GM18517 (cell line): ENCODE data around the gene CYB561.

Experiments used
- ATAC-seq: cut with Tn5 transposase; IDR thresholded peaks from one replicate; pipeline ENCODE4 v1.9.1; 2021; ENCODE audit warnings: mild to moderate bottlenecking, moderate library complexity; ENCODE audit not compliant: unreplicated experiment

The CYB561 gene

DNA sequence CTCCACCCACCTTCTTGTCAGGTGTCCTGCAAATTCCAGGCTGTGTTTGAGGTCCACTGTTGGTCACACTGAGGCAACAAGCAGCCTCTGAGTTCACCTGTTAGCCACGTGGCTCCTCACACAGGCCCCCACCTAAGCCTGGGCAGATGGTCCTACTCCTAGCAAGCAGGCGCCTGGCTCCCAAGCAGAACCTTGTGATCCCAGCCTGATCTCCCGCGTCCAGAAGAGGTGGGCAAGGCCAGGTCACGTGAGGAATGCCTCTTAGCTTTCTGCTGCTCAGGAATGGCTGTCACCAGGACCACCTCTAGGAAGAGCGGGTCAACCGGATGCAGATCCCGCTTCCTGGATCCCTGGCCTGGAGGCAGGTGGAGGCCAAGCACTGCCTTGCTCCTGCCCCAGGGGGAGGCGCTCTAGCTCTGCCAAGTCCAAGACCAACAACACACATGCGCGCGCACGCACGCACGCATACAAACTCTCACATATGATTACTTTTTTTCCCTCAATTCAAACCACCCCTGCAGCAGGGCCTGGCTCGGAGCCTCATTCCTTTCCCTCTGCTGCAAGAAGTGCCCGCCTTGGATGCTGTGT lies 9.5 kb downstream of the CYB561 start:
- no peak for ATAC-seq

DNA sequence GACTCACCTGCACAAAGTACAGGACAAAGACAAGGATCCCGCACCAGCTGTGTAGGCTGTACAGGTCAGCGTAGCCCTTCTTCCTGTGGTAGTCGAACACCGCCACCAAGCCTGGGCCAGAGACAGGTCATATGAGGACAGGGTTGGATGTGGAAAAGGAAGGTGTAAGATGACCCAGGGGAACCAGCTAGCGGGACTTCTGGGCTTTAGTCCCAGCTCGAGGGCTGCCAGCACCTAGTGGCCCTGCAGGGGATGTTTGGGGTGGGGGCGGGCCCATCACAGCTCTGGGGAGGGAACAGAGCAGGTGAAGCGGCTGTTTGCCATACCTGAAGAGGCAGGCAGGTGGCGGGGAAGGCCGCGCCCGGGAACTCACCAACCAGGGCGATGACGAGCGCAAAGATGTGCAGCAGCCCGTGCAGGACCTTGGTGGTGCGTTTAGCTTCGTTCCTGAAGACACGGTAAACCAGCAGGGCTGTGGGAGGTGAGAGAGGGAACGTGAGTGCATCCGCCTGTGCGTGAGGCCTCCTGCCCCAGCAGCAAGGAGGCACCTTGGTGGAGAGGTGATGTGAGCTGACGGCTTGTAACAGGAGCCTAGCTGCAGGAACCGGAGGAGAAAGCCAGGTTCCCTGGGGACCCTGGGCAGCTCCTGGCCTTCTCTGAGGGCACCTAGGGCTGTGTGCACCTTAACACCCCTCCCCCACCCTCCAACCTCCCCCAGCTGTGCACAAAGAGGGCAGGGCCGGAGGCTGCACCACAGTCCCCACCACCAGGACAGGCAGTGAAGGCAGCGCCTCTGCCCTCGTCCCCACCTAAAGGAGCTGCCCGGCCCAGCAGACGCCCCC lies 10.2 kb downstream of the CYB561 start:
- ATAC-seq: no peak

DNA sequence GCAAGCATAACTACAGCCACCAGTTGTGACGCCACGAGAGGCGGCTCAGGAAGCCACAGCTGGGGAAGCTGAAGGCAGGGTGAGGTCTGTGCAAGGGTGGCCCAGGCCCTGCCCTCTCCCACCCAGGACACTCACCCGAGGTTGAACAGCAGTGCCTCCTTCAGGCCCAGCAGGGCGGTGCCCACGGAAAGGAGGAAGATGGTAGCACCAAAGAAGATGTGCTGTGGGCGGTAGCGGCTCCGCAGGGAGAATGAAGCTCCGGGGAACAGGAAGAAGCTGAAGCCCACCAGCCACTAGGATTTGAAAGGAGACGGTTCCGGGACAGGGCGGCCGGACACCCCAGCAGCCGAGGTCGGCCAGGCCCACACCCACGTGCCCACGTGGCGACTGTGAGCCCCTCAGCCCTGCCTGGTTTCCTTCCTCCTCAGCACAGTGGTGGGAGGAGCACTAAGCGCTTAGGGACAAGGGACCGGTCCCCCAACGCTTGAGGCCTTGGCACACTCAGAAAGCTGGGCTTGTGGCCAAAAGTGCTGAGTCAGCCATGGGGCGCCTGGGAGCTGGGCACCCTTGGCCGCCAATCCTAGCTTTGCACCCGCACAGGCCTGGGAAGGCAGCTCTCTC lies 11.0 kb downstream of the CYB561 start:
- ATAC-seq: no peak

DNA sequence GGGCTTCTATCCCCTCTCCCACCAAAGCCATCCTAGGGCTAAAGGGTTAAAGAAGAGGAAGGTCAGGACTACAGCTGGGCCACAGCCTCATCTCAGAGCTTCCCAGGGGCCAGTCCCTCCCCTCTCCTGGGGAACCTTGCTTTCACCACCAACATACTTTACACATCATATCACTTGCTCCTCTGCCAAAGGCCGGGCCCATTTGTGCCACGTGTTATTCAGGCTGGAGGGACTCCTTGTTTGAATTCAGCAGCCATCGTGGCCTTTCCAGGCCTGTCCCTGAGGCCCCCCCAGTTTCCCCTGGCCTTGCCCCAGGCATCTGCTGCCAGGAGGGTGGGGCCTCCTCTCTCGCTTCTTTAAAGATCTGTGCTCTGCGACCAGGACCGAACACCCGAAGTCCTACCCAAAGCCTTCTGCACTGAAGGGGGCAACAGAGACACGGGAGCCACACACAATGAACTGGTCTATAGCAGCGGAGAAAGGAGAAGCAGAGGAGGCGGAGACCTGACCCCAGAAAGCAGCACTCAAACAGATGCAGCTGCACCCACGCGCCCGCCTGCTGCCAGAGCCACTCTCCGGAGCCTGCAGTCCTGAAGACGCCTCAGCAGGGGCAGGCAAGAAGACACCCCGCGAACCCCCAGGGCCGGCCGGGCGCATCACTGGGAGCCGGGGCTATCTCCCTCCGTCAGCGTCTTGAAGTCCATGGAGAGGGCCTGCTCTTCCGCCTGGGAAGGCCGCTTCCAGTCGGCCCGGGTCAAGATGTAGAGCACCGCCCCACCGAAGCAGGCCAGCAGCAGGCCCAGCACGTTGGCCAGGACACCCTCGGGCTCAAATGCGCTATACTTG lies 12.1 kb downstream of the CYB561 start:
- ATAC-seq: no peak

DNA sequence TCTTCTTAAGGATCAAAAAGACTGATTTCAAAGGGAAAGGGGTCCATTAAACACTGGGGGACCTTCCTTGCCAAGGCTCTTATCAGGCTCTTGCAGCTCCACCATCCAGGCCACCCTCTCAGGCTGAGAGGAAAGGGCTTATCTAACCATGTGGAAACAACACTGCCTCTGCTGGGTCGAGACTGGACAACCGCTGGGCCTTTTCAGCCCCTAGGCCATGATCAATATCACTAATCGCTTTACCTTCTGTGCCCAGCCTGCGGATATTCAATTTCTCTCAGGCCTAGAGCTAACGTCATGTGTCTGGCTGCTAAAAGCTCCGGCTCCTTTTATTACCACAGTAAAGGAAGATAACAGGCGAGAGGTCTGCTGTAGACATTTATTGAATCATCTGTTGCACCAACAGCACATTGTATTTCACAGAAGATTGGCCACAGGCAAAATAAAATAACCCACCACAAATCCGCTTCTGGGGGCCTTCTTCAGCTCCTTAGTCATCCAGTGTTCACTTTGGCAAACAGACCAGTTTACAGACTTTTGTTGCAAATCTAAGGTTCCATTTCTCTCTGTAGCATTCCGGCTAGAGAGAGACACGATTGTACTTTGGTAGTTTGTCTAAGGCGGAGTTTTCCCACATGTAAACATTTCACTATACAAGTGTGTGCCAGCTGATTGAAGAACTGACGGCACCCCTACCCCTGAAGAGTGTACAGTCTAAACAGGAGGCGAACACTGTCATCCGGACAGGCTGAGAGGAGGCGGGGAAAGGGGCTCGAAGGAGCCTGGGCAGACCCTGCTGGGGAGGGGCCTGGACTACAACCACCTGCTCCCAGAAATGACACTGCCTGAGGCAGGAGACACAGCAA lies 13.9 kb downstream of the CYB561 start:
- ATAC-seq: no peak

DNA sequence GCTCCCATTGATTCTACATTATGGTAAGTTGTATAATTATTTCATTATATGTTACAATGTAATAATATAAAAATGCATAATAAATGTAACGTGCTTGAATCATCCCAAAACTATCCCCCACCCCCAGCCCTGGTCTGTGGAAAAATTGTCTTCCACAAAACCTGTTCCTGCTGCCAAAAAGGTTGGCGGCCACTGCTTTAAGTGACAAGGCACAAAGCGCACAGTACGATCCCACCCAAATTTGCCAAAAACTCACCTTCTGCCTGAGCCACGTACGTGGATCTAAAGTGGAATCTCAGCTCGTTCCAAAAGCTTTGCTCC lies 14.5 kb downstream of the CYB561 start:
- no peak for ATAC-seq

DNA sequence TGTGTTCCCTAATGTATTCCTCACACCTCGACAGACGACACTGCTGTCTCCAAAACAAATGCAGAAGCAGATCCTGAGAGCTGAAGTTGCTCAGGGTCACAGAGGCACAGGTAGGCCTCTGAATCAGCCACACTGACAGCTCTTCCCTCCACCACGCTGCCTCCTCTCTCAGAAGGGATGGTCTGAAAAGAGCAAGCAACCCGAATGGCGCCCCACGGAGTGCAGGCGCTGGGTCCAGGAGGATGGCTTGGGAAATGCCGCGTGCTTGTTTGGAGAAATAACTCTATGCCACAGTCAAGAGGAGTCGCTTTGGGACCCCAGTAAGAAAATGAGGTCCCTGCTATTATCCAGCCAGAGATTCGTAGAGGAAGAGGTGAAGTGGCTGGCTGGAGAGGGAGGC lies 15.9 kb downstream of the CYB561 start:
- no peak for ATAC-seq

DNA sequence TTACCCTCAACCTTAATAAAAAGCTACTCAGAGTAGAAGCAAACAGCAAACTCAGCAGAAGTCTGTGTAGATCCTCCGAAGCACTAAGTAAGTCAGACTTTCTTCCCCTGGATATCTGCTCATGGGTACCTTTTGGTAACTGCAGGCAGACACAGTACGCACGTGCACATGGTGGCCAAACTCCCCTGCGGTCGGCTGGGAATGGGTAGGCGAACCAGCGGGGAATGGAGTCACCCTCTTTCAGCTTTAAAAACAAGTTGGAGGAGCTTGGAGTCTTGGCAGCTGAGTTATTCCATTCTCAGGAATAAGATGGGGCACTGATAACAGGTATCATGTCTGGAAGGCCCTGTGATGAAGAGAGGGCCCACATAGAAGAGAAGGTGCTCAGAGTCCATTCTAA lies 16.3 kb downstream of the CYB561 start:
- ATAC-seq: no peak

DNA sequence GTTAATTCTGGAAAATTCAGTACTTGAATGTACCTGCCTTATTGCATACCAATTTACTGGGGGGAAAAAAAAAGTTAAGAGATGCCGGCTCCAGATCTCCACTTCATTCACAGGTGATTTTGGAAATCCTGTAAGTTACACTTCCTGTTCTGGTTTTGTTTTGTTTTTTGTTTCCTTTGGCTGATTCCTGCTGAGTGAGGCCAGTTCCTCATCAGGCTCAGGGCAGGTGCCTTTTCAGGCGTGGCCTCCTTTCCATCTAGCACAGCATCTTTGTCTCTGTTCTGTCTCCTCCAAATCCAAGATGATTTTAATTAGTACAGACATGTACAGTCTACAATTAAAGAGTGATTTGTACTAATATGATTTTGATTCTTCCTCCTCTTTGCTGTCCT lies 19.2 kb downstream of the CYB561 start:
- no peak for ATAC-seq

DNA sequence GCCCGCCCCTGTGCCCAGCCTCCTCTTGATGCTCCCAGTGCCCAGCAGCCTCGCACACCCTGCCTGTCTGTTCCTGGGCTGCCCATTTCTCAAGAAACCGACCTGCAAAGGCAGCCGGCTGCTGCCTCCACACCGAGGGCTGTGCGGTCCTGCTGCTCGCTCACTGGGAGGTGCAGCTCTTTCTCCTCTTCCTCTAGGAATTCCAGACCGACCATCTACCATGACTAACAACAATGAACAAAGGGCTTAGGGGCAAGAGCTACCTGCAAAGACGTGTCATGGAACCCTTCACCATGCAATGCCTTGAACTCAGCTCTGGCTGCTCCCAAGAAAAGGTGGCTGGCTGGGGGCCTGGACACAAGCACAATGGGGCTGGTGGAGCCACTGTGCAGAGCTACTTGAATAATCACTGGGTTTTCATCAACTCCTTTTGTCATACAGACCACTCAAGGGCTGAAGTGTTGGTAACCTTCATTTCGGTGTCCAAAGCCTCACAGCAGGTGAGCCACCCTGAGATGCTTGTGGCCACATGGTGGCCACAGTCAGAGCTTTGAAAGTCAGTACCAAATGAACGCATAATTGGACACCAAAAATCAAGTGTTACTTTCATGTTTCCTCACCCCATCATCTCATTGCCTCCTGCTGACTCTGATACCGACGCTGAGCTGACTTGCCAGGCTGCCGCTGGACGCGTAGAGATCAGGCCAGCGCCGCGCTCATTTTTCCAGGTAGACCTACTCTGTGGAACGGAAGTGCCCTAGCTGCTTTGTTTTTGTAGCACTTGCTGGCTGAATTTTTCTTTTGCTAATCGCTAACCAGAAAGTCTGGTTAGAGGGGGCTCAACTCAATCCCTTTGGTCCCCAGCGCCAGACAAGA lies 19.8 kb downstream of the CYB561 start:
- ATAC-seq: no peak

DNA sequence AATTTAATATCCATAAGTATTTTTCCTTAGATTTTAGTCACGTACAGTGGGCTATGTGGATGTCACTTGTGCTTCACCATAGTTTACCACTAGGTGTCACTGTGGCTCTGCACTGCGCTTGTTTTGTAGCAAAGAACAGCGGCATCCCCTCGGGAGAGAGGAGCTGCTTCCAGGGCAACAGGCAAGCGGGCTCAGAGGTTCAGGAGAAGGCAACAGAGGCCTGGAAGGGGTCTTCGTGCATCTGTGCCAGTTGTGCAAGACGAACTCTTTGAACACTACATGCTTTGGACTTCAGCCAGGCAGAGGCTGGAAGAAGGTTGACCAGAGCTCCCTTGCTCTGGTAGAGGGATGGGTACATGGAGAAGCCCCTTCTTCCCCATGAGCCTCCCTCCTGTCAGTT lies 20.6 kb downstream of the CYB561 start:
- no peak for ATAC-seq

DNA sequence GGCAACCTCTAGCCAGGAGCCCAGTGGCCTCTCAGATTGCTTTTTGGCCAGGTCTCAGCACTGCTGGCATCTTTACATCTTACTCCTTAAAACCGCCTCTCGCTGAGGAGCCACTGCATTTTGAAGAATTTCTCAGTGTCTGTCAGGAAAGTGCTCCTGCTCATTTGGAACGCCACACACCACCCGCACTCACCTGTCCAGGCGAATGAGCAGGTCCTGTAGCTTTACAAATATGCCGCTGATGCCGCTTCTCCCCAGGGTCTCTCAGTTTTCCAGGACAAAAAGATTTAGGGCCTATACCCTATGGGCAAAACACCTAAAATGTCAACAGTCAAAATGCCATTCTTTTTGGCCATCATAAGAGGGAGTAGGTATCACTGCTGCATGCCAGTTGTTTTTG lies 22.1 kb downstream of the CYB561 start:
- ATAC-seq: no peak

DNA sequence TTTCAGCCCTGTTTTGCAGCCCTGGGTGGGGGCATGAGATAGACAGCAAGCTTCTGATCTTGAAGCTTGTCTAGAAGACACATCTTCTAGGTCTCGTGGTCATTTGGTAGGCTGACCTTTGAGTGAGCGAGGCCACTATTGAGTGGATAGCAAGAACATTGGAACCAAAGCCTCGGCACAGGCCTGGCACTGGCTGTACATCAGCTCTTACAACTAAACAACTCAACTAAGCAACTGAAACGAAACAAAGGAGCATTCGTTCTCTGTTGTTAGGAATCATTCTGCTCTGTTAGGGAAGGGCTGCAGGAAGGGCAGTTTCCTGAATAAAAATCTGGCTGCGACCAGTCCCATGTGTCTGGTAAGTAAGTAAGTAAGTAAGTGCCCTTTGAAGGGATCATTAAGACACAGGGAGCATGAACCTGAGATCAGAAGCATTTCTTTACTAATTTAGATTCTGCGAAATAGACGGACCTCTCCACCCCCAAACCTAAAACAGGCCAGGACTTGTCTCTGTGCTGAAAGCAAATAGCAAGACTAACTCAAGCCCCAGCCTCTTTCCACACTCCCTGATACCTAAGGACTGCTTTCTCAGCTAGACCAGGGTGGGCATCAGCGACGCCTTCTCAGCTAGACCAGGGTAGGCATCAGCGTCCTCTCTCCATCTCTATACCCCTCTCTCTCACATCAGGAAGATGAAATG lies 22.7 kb downstream of the CYB561 start:
- ATAC-seq: no peak

DNA sequence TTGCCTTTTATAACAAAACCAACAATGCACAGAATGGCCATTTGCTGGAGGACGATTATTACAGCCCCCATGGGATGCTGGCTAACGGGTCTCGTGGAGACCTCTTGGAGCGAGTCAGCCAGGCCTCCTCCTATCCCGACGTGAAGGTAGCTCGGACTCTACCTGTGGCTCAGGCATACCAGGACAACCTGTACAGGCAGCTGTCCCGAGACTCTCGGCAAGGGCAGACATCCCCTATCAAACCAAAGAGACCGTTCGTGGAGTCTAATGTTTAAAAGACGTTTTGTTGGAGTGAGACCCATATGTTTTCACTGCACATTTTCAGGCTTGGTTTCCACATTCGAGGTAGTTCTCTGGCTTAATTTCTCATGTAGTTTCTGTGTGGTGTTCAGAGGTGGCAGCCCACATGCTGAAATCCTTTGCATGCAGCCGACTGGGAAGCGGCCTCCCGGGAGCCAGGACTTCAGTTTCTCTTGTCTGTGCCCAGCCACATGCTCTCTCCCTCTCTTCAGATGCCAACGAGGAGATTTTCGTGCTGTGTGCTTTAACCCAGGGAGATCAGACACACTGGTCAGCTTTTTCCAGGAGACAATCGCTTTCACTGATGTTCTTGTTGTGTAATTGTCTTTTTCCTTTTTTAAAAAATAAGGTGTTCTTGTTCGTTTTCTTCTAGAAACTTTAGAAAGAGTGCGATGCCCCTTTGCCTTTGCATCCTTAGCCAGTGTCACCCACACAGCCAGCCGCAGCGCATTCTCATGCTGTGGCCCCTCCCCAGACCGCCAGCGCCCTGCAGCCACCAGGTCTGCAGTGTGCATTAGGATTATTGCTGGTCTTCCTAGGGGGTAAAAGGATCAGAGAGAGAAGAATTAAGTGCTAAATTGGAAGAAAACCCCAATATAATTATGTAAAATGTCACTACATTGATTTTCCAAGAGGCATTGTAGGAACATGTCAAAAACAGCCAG lies 24.1 kb downstream of the CYB561 start:
- no peak for ATAC-seq

DNA sequence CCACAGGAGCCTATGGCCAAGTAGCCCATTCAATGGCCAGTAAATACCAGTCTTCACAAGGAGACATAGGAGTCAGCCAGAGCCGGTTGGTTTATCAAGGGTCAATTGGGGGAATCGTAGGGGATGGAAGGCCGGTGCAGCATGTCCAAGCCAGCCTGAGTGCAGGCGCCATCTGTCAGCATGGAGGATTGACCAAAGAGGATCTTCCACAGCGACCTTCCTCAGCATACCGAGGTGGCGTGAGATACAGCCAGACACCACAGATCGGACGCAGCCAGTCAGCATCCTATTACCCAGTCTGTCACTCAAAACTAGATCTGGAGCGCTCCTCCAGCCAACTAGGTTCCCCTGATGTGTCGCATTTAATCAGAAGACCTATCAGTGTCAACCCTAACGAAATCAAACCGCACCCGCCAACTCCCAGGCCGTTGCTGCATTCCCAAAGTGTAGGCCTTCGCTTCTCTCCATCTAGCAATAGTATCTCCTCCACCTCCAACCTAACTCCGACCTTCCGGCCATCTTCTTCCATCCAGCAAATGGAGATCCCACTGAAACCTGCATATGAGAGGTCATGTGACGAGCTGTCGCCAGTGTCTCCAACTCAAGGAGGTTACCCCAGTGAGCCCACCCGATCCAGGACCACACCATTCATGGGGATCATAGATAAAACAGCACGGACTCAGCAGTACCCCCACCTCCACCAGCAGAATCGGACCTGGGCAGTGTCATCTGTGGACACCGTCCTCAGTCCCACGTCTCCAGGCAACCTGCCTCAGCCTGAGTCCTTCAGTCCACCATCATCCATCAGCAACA lies 25.0 kb downstream of the CYB561 start:
- no peak for ATAC-seq

DNA sequence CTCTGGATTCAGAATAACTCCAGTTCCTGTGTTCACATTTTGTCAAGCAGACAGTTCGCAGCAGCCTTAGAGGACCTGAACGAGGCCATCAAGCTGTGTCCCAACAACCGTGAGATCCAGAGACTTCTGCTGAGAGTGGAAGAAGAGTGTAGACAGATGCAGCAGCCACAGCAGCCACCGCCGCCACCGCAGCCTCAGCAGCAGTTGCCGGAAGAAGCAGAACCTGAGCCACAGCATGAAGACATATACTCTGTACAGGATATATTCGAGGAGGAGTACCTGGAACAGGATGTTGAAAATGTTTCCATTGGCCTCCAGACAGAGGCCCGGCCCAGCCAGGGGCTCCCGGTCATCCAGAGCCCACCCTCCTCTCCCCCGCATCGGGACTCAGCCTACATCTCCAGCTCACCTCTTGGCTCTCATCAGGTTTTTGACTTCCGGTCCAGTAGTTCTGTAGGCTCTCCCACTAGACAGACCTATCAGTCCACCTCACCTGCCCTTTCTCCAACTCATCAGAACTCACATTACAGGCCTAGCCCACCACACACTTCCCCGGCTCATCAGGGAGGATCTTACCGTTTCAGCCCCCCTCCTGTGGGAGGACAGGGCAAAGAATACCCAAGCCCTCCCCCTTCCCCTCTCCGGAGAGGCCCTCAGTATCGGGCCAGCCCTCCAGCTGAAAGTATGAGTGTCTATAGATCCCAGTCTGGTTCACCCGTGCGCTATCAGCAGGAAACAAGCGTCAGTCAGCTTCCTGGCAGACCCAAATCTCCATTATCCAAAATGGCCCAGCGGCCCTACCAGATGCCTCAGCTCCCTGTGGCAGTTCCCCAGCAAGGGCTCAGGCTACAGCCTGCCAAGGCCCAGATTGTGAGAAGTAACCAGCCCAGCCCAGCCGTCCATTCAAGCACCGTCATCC lies 25.9 kb downstream of the CYB561 start:
- ATAC-seq: no peak
